ENCODE results near the gene NTM. TPM values are rescaled to one million over a fixed set of nuclear protein-coding genes. Genes with fewer than 3 reads are reported as not detected.

The NTM gene
- total RNA-seq, 1 experiment from 2014 or later: 8.6 TPM

DNA sequence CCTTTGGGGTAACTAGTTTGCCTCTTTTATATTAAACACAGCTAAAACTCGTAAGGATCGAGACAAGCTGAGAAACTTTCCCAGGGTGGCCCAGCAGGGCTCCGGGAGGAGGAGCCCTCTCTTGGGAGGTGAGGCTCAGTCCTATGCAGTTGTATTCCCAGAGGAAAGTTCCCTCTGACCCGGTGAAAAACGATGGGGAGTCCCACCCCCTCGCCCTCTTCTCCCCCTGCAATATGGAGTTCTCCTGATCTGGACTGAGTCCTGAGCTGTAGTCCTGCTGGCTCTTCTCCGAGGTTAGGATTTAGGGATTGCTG, 1.3 kb downstream of the NTM start:
- ChIA-PET POLR2A (ENCODE audit: low non-redundant PET) (no interaction called here), CTCF (no interaction called here)
- Histone ChIP-seq H3K27ac (ENCODE audit: low read depth, low read length, poor library complexity, severe bottlenecking) (no peak overlapping the region), H3K36me3 (ENCODE audit: insufficient read depth, low read length, poor library complexity, severe bottlenecking) (no peaks in the 10 kb centered on the region), H3K4me1 (ENCODE audit: insufficient read depth, low read length, poor library complexity, severe bottlenecking) (no peaks in the 10 kb centered on the region), H3K4me3 (ENCODE audit: low read depth, low read length, poor library complexity, severe bottlenecking) (no peak overlapping the region), H3K27me3 (replicated peaks; ENCODE audit: insufficient read depth, low read depth, low read length, poor library complexity) (peaks cover 85% of the 10 kb centered on the region), H3K9me3 (ENCODE audit: low read depth, low read length, poor library complexity, severe bottlenecking) (no peaks in the 10 kb centered on the region)
- intact Hi-C loops (cut with micrococcal nuclease; ENCODE audit: unreplicated experiment): no loop called here
- DNase-seq (ENCODE audit: low spot score): no peak
- no peak for TF ChIP-seq EZH2 (IDR thresholded peaks at IDR 0.05; ENCODE audit: borderline replicate concordance, low read depth, low read length, poor library complexity, severe bottlenecking)
- TF ChIP-seq, protein P1, sequence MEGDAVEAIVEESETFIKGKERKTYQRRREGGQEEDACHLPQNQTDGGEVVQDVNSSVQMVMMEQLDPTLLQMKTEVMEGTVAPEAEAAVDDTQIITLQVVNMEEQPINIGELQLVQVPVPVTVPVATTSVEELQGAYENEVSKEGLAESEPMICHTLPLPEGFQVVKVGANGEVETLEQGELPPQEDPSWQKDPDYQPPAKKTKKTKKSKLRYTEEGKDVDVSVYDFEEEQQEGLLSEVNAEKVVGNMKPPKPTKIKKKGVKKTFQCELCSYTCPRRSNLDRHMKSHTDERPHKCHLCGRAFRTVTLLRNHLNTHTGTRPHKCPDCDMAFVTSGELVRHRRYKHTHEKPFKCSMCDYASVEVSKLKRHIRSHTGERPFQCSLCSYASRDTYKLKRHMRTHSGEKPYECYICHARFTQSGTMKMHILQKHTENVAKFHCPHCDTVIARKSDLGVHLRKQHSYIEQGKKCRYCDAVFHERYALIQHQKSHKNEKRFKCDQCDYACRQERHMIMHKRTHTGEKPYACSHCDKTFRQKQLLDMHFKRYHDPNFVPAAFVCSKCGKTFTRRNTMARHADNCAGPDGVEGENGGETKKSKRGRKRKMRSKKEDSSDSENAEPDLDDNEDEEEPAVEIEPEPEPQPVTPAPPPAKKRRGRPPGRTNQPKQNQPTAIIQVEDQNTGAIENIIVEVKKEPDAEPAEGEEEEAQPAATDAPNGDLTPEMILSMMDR (conservative IDR thresholded peaks at IDR 0.05; ENCODE audit: low read depth, low read length): no peak
- no TSS peak for BruUV-seq (replicated peaks)

DNA sequence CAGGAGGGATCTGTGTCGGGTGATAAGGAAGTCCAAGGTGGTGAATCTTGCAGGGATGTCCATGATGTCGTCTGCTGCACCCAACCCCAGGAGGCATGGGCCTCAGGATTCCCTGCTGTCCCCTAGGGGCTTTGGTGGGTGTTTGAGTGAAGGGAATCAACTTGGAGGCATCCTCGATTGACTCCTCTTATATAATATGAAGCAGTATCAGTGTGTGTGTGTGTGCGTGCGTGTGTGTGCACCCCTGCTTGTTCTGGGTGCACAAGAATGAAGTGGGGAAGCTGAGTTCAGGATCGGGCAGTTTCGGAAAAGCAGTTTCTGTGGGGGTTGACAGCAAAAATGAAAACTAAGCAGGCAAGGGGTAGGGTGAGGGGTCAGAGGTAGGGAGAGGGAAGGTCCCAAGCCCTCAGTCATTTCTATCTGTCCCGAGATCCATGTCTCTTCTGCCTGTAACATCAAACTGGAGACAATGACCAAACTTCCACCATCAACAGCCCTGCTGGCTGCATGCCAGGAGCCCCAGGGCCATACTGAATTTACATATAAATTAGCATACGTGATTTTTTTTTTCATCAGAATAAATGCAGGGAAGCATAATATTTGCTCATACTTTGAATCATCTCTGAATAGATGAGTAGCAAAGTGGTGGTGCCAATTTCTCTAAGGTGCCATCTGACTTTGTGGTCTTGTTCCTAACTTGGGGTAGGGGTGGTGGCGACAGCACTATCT, 2.0 kb downstream of the NTM start:
- intact Hi-C loops (cut with micrococcal nuclease; ENCODE audit: unreplicated experiment): no loop called here
- H3K27me3 ChIP-seq (replicated peaks; ENCODE audit: insufficient read depth, low read depth, low read length, poor library complexity): peaks cover 84% of the 10 kb centered on the region
- no peaks in the 10 kb centered on the region for H3K9me3 ChIP-seq (ENCODE audit: low read depth, low read length, poor library complexity, severe bottlenecking)
- POLR2A ChIA-PET (ENCODE audit: low non-redundant PET): no interaction called here
- H3K4me1 ChIP-seq (ENCODE audit: insufficient read depth, low read length, poor library complexity, severe bottlenecking): no peaks in the 10 kb centered on the region
- H3K4me3 ChIP-seq (ENCODE audit: low read depth, low read length, poor library complexity, severe bottlenecking): no peak overlapping the region
- CTCF ChIA-PET: no interaction called here
- no peak for TF ChIP-seq EZH2 (IDR thresholded peaks at IDR 0.05; ENCODE audit: borderline replicate concordance, low read depth, low read length, poor library complexity, severe bottlenecking)
- TF ChIP-seq, protein P1 (conservative IDR thresholded peaks at IDR 0.05; ENCODE audit: low read depth, low read length): no peak
- BruUV-seq (replicated peaks): no TSS peak
- DNase-seq (ENCODE audit: low spot score): no peak
- H3K36me3 ChIP-seq (ENCODE audit: insufficient read depth, low read length, poor library complexity, severe bottlenecking): no peaks in the 10 kb centered on the region
- H3K27ac ChIP-seq (ENCODE audit: low read depth, low read length, poor library complexity, severe bottlenecking): no peak overlapping the region

DNA sequence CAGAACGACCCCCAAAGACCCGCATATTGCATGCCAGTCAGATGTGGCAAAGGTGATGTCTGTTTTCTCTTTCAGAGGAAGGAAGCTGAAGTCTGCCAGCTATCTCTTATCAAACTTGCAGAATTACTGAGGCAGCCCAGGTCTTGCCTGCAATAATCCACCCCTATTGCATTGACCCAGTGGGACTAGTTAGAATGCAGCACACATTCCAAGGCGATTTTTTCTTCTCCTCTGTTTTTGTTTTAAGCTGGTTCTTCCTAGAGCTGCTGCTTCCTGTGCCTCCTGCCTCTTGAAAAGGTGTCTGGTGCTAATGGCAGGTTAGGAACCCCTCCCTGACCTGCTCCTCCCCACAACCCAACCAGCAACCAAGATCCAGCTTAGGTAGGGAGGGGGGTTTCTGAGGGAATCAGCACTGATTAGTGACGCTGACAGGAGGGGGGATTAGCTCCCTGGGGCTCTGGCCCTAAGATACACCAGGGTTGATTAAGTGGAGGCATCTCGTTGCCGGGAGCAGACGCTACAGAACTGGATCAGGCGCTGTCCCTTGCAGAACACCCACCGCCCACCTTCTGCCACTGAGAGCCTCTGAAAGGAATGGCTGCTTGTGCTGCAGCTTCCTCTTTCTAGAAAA, 2.8 kb downstream of the NTM start:
- no peak for DNase-seq (ENCODE audit: low spot score)
- intact Hi-C loops (cut with micrococcal nuclease; ENCODE audit: unreplicated experiment): no loop called here
- no peaks in the 10 kb centered on the region for H3K36me3 ChIP-seq (ENCODE audit: insufficient read depth, low read length, poor library complexity, severe bottlenecking)
- peaks cover 76% of the 10 kb centered on the region for H3K27me3 ChIP-seq (replicated peaks; ENCODE audit: insufficient read depth, low read depth, low read length, poor library complexity)
- no peak for TF ChIP-seq EZH2 (IDR thresholded peaks at IDR 0.05; ENCODE audit: borderline replicate concordance, low read depth, low read length, poor library complexity, severe bottlenecking)
- TF ChIP-seq, protein P1 (conservative IDR thresholded peaks at IDR 0.05; ENCODE audit: low read depth, low read length): no peak
- no peaks in the 10 kb centered on the region for H3K4me1 ChIP-seq (ENCODE audit: insufficient read depth, low read length, poor library complexity, severe bottlenecking)
- CTCF ChIA-PET: no interaction called here
- POLR2A ChIA-PET (ENCODE audit: low non-redundant PET): no interaction called here
- H3K9me3 ChIP-seq (ENCODE audit: low read depth, low read length, poor library complexity, severe bottlenecking): no peaks in the 10 kb centered on the region
- no peak overlapping the region for H3K27ac ChIP-seq (ENCODE audit: low read depth, low read length, poor library complexity, severe bottlenecking)
- no TSS peak for BruUV-seq (replicated peaks)
- H3K4me3 ChIP-seq (ENCODE audit: low read depth, low read length, poor library complexity, severe bottlenecking): no peak overlapping the region
